Left colon (tissue), 2 donors: ENCODE data around the gene SCN2A. TPM values are rescaled to one million over a fixed set of nuclear protein-coding genes. Genes with fewer than 3 reads are reported as not detected.
"Not testable (repeated sequence)": the region's sequence is repeated elsewhere in the genome, so short reads cannot be mapped to it uniquely, and the experiment has no call there.

Experiments
- ATAC-seq: fragments of 200-7000 bp; cut with Tn5 transposase; one replicate; pipeline ENCODE4 v1.9.1; 2020; ENCODE audit warnings: mild to moderate bottlenecking, moderate library complexity
- DNase-seq, 2 donors: peaks; one replicate each; pipeline ENCODE4 v3.0.0-alpha.2; 2020
- intact Hi-C, 2 donors: fragments of 100-400 bp; cut with DNase I in 1 of 2; cut with micrococcal nuclease in 1 of 2; formaldehyde crosslinking; loops; one replicate each; pipeline versions ENCODE4 v1.11.2 to v1.14.0; 2022; cut with DNase I, micrococcal nuclease
- total RNA-seq, 2 donors: library from RNA; stranded (reverse); fragmentation: NEBNext Ultra II Directional; extraction: Animal tissue kit (Norgen Biotek cat#: 25700); gene quantifications; one replicate each; pipeline ENCODE4 v1.2.1, GENCODE V29; 2021
- donor health status: DM: no; HTN: no; CAD: no.
- donor health status: DM: yes; HTN: yes; CAD: no.

Gene SCN2A
- total RNA-seq, 2 donors from 2014 or later: 0.14 TPM; not detected in 1

DNA sequence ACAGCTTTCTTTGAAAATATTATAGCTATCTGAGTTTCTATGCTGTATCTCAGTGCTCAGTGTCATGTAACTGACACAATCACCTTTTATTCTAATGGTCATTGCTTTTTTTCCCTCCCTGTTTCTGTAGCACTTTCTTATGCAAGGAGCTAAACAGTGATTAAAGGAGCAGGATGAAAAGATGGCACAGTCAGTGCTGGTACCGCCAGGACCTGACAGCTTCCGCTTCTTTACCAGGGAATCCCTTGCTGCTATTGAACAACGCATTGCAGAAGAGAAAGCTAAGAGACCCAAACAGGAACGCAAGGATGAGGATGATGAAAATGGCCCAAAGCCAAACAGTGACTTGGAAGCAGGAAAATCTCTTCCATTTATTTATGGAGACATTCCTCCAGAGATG lies 56.4 kb downstream of the SCN2A start:
- ATAC-seq (no peak), DNase-seq (no peak)
- intact Hi-C loops: no loop called here

DNA sequence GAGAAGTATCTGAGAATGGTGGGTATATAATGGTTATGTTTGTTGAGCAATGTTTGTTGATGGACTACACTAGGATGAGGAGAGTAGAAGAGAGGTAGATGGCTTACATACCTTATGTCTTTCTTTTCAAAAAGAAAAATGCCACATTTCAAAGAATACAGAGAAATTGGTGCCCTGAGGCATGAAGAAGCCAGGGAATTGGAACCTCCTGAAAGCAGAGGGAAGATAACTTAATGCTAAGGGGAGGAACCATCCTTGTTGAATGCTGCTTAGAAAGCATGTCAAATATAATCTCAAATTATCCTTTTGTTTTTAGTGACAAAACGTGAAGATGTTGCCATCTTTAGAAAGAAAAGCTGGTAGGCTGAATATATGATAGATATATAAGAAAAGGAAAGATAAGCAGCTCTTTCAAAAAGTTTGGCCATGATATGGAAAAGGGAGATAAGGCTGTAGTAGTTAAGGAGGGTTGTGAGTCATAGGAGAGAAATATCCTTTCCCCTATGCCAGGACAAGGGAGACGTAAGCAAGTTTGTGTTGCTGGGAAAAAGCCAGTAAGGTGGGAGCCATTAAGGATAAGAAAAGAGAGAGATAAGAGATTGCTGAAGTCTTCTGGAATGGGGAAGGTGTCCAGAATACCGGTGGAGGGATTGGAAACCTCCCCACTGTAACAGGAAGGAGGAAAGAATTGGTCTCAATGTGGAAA lies 66.3 kb downstream of the SCN2A start:
- no peak for ATAC-seq
- intact Hi-C loops: no loop called here
- no peak for DNase-seq

DNA sequence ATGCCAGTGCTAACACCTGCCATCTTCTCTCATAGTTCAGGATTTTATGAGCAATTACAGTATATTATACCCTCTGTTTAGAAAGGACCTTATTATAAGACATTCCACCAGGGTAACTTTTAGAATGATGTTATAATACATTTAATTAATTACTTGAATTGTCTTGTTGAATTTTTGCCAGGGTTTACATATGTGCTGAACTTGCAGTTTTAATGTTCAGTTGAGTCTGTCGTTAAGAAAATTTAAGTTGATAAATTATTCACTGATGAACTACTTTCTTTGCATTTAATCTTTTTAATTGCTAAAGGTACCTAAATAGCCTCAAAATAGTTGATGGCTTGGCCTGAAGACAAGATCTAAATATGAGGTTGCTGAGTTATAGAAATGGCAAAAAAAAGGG lies 68.1 kb downstream of the SCN2A start:
- DNase-seq (no peak), ATAC-seq (no peak)
- intact Hi-C loops: no loop called here

DNA sequence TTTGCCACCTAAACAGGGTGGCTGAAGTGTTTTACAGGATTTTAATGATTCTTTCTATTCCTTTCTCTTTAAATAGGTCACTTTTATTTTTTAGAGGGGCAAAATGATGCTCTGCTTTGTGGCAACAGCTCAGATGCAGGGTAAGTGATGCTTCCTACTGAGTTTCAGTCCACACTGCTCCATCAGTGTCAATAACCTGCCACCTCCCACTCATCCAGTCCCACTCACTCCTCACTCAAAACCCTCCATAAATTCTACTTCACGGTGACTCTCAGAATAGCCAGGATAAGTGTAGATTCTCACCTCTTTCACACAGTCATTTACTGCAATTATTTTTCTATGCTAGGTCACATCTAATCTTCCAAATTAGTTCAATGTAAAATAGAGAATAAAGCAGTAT lies 72.7 kb downstream of the SCN2A start:
- intact Hi-C loops: no loop called here
- DNase-seq (no peak), ATAC-seq (no peak)

DNA sequence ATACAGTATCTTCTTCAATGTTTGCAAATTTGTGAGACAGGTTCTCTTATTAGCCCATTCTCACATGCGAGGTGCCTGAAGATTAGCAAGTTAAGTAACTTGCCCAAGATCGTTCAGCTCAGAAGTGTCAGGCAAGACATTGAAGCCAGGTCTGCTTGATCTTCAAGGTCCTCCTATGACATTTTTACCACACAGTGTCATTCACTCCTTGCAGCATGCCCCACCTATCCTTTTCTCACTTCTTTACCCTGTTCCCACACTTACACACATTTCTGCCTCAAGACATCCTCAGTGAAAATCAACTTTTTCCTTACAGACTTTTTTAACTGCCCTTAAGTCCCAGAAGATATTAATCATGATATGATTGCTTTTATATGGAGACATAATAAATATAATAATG lies 73.8 kb downstream of the SCN2A start:
- intact Hi-C loops: no loop called here
- no peak for DNase-seq
- ATAC-seq: no peak

DNA sequence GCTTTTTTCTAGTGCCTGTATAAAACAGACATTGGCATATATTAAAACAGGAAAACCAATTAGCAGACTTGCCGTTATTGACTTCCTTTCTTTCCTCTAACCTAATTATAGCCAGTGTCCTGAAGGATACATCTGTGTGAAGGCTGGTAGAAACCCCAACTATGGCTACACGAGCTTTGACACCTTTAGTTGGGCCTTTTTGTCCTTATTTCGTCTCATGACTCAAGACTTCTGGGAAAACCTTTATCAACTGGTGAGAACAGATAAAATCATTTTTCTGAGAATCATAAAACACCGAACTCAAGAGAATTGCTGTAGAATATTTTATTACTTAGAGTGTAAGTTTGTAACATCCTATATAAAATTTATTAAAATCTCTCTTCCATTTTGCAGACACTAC lies 74.3 kb downstream of the SCN2A start:
- no peak for ATAC-seq
- no peak for DNase-seq
- intact Hi-C loops: no loop called here

DNA sequence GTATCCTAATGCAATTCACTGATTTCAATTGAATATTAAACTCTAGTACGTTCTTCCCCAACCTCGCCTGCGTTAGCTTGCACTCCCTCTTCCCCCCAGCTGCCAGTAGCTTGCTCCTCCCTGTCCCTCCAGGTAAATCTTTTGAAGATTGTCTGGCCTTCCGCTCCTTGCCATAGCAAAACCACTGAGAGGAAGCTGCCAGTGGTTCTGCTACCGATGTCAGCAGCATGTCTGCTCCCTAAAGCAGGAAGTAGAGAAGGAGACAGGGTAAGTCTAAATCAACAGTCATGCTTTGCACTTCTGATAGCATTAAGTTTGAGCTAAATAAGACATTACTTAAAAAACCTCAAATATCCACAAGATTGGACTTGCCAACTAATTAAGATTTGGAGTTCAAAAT lies 89.1 kb downstream of the SCN2A start:
- intact Hi-C loops: no loop called here
- no peak for DNase-seq
- ATAC-seq: no peak

DNA sequence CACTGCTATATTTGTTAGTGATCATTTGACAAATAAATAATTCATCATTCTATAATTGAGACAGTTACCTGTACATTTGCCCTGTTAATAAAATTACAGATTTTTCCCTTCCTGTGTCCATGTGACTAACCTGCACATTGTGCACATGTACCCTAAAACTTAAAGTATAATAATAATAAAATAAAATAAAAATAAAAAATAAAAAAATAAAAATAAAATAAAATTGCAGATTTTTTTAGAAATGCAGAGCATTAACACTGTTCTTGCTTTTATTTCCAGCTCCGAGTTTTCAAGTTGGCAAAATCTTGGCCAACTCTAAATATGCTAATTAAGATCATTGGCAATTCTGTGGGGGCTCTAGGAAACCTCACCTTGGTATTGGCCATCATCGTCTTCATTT lies 105.1 kb downstream of the SCN2A start:
- intact Hi-C loops: not testable (repeated sequence)

DNA sequence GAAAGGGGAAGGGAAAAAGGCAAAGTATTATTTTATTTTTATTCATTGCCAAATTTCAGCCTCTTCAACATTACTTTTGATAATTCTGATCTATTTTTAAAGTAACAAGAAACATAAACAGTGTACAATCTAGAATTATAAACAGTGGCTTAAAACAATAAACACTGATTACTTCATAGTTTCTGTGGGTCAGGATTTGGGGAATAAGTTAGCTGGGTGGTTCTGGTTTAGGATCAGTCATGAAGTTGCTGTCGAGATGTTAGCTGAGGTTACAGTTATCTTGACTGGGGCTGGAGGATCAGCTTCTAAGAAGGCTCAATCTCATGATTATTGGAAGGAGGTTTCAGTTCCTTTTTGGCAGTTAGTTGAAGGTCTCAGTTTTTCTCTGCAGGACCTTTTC lies 109.2 kb downstream of the SCN2A start:
- no peak for DNase-seq
- no peak for ATAC-seq
- intact Hi-C loops: no loop called here

More for the DNA sequence above, 105.1 kb downstream of the SCN2A start:
- not testable (repeated sequence) for DNase-seq, ATAC-seq

DNA sequence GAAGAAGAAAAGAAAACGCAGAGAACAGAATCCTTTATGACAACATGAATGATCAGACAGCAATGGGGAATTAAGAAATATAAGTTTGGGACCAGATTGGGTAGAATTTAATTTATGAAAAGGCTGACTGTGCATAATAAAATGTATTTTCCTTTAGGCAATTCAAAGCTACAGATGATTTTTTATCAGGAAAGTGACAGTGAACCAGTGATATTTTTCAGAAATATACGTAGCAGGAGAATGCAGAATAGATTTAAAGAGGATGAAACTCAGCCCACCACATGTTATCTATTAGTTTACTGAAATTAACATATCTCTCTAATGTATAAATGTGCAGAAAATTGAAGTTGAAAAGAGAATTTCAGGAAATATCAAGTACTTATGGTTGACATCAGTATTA lies 110.0 kb downstream of the SCN2A start:
- intact Hi-C loops: no loop called here
- ATAC-seq (no peak), DNase-seq (no peak)

DNA sequence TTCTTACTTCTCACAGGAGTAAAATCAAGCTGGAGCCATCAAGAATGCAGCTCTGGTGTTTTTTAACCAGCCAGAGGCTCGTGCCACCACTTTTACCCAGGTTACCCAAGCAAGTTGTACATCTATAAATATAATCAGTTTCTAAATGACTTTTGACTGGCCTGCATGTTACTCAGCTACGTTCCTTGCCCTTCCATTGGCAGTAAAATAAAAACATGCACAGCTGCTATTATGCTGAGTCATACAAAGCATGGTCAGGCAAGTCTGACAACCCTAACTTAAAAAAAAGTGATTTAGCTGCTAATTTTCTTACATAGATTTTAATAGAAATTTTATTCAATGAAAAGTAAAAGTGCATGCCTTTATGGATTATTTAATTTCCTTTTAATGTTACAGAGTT lies 118.5 kb downstream of the SCN2A start:
- no peak for DNase-seq
- intact Hi-C loops: no loop called here
- ATAC-seq: no peak

DNA sequence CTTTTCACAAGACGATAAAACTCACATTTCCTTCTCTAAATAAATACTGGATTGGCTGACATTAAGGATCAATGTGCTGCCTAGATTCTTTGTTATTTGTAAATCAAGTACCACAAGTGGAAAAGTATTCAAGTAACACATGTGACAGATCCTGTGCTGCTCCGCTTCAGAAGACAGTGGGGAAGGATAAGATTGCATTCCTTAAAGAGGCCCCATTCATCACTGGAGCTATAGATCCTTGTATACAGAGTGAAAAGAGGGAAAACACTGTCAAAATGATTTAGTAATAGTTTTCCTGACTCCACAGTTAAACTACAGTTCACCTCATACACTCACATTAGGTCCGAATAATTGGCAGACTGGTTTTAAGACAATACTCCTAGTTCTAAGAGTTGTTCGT lies 122.3 kb downstream of the SCN2A start:
- ATAC-seq: no peak
- DNase-seq: no peak
- intact Hi-C loops: no loop called here

DNA sequence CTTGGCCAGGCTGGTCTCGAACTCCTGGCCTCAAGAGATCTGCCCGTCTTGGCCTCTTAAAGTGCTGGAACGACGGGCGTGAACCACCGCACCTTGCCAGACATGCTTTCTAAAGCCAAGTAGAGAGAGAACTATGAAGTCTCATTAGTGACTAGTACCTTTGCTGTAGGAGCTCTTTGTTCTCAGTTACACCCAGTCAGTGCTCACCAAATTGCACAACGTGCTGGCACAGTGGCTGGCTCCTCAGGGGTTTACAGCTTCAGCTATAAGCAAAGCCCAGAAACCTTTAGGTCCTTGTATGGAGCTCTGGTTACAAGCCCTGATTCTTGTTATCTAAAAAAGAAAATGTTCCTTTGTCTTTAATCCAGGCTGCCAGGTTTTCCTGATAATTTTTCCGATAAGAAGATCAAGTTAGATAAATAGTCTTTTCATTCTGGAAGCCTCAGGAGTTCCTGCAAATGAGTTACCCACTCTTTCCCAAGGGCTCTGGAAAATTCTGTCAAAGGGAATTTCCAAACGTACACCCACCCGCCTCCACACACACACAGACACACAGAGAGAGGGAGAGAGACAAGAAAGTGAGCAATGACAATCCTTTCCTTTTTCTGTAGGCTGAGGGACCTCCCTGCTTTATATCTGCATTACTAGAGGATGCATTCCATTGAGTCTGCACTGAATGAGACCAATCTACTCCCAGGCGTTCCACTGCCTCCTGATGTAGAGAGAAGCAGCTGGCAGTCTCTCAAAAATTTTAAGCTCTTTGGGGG lies 130.1 kb downstream of the SCN2A start:
- intact Hi-C loops: no loop called here
- no peak for ATAC-seq
- DNase-seq: no peak

DNA sequence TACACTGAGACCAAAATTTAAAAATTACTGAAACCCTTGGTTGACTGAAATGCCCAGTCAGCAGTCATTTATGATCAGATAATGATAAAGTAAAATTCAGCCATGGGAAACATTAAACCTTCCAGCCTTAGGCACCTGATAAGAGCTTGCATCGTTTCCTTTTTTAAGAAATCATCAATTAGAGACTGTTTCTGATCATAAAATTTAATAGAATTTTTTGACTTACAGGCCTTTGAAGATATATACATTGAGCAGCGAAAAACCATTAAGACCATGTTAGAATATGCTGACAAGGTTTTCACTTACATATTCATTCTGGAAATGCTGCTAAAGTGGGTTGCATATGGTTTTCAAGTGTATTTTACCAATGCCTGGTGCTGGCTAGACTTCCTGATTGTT lies 130.7 kb downstream of the SCN2A start:
- DNase-seq: no peak
- no peak for ATAC-seq
- intact Hi-C loops: no loop called here

DNA sequence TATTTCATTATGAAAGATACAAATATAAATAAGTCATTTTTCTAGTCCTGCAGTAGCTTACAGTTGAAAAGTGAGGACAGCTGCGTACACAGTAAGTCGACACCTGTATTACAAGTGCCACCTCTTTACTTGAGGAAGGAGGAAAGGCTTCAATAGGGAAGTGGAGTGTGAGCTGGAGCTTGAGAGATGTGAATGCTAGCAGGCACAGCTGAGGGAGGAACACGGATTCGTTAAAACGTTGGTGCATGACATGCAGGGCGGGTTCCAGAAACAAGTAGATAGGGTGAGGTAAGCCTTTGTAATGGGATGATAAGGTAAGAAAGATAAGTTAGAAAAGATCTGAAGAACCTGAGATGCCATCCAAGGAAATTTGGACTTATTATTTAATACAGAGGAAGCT lies 132.1 kb downstream of the SCN2A start:
- DNase-seq: no peak
- intact Hi-C loops: no loop called here
- no peak for ATAC-seq

DNA sequence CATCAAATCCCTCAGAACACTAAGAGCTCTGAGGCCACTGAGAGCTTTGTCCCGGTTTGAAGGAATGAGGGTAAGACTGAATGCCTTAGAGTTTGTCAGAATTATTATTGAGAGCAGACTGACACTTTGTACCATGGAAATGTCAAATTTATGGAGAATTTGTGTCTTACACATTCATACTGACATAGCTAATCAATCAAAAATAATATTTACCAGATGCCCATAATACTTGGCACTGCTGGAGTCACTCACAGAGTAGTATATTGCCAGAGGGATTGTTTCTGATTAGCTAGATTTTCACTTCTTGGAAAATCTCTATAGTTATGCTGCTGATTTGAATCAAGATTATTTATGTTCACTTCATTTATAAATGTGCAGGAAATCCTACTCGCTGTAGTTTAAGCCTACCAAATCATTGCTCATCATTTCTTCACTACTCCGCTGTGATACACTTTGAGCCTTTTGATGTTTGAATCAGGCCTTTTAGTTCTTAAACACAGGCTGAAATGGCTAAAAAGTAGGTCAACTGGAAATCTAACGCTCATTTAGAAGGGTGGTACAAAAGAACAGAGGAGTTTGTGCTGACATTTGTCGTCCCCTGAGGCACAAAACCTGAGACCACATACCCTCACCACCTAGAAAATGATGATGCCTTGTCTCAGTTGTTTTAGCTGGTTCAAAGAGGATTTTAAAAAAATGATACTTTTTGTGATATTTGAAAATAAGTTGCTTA lies 134.2 kb downstream of the SCN2A start:
- no peak for DNase-seq
- ATAC-seq: no peak
- intact Hi-C loops: no loop called here

DNA sequence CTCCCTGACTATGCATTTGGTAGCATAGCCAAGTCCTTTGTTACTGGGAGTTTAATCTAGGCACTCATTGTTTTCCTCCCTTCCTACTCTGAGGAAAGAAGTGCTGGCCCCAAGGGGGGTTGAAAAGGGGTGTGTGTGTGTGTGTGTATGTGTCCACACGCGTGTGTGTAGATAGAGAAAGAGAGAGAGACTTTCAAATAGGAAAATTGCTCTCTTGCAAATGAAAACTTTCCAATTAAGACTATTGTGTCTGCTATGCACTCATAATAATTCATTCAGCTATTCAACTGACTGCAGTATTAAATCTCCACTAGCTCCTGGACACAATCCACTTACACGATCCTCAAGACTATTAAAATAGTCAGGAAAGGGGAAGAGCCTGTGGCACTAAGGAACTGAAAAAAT lies 137.4 kb downstream of the SCN2A start:
- no peak for ATAC-seq
- intact Hi-C loops: no loop called here

DNA sequence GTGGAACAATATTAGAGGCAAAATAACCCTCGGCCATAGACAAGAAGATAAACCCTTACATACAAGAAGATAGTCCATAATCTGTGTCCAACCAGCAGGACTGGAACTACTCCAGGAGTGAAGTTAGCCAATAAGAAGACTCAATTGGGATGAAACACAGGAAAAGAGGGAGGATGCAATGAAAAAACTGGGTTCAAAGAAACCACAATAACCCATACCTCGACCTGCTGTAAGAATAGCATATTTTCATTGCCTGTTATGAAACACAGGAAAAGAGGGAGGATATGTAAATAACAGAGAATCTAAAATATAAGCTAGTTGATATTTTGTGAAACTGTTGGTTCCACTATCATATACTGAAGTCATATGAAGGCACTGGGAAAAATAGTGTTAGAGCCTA lies 143.1 kb downstream of the SCN2A start:
- DNase-seq (no peak), ATAC-seq (no peak)
- intact Hi-C loops: no loop called here

More for the DNA sequence above, 137.4 kb downstream of the SCN2A start:
- DNase-seq: no peak

DNA sequence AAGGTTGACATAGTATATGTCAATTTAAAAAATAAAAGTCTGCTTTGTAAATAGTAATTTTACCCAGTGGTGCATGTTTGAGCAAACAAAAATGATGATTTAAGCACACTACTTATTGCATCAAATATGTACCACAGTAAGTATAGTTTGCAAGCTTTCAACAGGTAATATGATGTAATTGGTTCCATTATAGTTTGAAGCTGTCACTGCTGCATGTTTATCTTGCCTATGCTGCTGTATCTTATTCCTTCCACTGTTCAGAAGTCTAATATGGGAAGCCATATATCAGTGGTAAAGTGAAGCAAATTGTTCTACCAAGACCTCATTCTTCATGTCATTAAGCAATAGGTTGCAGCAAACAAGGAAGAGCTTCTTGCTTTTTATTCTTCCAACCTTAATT lies 151.7 kb downstream of the SCN2A start:
- no peak for ATAC-seq
- no peak for DNase-seq
- intact Hi-C loops: no loop called here

DNA sequence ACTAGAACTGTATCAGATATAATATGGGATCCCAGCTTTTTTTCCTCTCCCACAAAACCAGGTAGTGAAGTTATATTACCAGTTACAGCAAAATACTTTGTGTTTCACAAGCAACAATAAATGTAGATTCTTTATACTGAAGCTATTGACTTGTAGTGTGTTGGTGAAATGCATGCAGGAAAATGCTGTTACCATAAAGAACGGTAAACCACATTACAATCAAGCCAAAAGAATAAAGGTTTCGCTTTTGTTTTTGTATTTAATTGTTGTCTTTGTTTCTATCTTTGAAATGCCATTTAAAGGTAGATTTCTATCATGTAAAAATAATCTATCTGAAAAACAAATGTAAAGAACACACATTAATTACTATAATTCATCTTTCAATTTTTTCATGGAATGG lies 152.6 kb downstream of the SCN2A start:
- ATAC-seq (no peak), DNase-seq (no peak)
- intact Hi-C loops: no loop called here
